Nucleus accumbens (tissue), 56 donors: ENCODE results near the gene TP63.

Source experiments
- DNase-seq, 56 donors: peaks; one replicate each; lab custom pipeline; 2025; lab: John Stamatoyannopoulos, UW

TP63 gene

GRCh38 chr3:189901481-189901880 lies 270.3 kb downstream of the TP63 start:
- no peak for DNase-seq

DNA sequence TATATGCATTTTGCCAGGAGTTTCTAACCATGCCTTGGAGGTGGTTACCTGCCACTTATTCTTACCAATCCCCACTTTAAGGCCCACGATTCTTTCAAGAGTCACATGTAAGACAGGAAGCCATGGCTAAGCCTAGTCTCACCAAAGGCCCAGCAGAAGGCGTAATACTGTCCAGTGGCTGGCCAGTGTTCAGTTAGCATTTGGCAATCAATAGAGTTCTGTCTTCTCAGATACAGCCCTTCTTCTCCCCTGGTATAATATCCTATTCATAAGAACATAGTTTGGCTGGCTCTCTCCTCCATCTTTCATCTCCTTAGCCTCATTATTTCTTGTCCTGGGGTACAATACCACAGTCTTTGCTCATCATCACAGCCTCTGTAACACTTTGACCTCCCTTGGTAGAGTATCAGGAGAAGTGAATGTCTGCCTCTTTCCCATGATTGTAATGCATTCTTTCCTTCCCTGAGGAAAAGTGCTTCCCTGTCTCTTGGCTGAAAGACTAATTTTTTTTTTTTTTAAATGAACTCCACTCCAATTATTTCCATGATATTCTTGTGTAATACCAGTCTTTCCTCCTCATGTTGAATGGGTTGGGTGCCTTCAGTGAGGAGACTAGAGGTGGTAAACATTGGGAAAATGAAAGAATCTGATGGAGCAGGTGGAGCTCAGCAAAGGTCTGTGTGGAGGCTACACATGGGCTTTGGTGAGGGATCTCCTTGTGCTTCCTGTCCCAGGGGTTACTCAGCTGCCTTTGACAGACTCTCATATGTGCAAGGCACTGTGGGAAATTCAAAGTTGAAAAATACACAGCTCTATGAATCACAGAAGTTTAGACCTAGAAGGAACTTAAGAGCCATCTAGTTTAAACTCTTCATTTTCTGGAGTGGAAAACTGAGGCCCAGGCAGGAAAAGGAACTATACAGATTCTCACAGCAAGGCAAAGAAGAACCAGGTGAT lies 271.3 kb downstream of the TP63 start:
- DNase-seq, result no peak

DNA sequence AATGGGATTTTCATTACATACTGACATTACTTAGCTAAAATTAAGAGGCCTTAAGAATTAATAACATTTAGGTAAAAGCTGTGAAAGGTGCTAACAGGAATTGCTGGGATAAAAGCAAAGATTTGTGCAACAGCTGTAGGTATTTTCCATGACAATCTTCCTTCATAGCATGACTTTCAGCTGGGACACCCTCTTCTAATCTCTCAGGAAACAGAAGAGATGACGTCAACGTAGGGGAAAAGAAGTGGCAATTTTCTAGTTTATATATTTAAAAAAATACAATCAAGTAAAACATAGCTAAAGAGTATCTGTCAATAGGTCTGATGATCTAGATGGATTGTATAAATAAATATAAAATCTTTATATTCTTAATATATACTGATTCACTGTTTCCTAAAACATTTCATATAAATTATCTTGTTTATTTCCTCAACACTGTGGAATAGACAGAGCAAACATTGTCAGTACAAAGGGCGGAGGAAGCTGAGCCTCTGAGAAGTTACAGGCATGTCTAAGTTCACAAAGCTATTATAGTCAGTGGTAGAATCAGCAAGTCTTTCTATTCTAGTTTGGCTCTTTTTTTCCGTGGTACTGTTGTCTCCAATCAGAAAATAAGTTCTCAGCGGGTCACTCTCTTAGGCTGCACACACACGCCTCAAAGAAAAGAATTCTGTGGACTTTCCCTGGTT lies 272.5 kb downstream of the TP63 start:
- no peak for DNase-seq

GRCh38 chr3:189907803-189908202 lies 276.6 kb downstream of the TP63 start:
- DNase-seq, result no peak

DNA sequence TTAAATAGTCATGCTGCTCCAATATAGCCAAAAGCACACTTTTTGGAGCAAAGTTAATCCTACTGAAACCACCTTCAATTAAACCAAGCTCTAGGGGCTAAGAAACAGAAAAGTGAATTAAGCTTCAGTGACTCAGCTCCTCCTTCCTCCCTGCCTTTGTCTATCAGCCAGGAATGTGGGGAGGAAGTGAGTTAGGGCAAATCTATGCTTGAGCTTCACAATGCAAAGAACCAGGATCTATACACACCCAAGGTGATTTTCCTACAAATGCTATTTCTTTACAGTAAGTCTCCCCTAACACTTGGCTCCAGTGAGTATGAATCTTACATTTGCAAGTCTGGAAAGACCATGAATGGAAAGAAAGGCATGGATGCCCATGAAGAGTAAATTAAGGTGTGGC lies 277.5 kb downstream of the TP63 start:
- DNase-seq, result no peak

DNA sequence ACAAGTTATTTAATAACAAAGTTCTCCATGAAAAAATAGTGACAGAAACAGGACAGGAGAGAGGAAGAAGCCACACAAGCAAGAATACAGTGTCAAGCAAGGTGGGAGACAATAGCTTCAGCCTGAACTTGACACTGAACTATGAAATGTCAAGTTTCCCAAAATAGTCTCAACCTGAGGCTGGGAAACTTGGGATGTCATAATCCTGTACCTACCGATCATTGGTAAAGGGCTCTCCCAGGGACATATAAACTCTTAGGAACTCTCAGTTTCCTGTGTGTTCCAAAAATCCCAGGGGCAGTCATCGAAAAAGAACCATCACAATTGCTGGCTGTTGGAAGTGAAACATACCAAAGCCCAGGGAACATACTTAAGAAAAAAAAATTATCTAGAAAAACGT lies 277.9 kb downstream of the TP63 start:
- DNase-seq, result no peak

- no peak for DNase-seq
These were observed 278.4 kb downstream of the TP63 start for GRCh38 chr3:189909573-189909972.

- no peak for DNase-seq
These were observed 279.8 kb downstream of the TP63 start for GRCh38 chr3:189911001-189911400.

DNA sequence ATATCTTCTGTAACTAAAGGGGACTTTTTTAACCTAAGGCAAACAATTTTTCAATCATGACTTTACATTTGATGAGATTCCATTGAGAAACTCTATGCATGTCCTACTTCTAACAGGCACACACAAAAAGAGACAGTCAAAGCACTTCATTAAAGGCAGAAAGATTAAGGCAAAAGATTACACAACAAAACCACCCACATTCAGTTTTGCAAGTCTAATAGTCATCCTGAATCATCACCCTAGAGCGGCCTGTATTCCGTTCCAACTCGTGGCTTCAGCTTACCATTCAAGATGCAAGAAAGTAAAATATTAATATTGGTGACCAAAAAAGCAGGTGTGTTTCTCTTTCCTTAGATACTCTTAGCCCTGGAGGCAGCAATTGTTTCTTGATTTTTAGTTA lies 283.6 kb downstream of the TP63 start:
- DNase-seq, result no peak

GRCh38 chr3:189921770-189922169 lies 290.6 kb downstream of the TP63 start:
- DNase-seq, result no peak

DNA sequence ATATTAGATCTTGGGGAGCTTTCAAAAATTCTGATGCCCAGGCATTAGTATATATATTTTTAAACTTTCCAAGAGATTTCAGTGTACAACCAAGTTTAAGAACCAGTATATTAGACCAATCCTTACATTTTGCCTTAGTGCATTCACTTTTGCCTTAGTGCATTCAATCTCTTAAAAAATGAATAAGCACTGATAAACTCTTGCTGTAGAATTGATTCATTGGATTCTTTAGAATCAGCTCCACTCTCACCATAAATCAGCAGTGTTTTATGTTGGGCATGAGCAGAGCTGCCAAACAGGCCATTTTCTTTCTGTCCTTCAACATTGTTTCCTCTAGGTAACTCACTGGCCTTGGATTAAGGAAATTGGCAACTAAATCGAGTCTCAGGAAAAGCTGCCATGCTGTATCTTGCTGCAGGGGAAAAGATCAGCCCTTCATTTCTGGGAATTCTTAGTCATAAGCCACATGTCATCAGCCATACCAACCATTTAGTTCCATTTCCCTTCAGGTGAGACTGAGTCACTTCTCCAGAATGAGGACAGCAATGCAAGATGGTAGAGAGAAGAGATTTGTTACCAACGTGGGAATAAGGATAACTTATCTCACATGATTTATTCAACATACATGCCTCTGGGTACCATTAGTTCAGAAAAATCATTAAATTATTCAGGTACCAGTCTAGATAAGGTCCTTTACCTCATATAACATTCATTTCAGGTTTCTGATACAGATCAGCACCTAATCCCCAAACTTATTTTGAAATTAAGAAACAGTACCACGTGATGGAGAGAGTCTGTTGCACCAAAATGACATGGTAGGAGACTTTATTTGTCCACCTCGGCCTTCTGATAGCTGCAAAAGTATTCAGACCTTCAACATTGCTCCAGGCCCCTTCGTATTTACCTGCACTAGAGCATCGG lies 297.0 kb downstream of the TP63 start:
- no peak for DNase-seq

DNA sequence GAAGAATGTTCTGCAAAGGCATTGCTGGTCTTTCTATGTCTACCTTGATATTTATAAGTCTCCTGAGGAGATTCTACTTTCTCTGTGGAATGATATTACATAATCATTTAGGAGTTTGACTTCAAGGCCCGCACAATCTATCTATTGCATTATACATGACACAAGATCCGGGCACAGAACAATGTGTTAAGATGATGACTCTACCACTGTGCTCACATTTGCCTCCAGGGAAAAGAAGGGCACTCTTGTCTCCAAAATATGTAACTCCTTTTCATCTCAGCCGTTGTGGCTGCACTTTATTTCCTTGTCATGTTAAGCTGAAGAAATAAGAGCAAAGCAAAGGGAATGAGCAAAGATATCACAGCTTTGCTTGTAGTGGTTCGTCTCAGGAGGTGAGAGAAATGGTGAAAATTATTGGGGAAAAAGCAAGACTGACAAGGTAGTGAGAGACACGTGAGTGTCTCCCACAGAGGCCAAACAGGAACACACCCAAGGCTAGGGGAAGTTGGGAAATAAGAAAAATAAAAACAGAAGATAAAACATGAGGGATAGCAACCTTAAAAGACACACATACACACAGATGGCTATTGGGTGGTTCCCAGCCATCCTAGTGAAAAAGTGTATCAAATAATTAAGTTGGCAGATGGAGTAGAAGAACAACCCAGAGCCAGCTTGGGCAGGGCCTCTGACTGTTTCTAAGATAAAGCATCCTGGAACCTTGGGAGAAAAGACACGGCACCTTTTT lies 305.2 kb downstream of the TP63 start:
- DNase-seq, result no peak

DNA sequence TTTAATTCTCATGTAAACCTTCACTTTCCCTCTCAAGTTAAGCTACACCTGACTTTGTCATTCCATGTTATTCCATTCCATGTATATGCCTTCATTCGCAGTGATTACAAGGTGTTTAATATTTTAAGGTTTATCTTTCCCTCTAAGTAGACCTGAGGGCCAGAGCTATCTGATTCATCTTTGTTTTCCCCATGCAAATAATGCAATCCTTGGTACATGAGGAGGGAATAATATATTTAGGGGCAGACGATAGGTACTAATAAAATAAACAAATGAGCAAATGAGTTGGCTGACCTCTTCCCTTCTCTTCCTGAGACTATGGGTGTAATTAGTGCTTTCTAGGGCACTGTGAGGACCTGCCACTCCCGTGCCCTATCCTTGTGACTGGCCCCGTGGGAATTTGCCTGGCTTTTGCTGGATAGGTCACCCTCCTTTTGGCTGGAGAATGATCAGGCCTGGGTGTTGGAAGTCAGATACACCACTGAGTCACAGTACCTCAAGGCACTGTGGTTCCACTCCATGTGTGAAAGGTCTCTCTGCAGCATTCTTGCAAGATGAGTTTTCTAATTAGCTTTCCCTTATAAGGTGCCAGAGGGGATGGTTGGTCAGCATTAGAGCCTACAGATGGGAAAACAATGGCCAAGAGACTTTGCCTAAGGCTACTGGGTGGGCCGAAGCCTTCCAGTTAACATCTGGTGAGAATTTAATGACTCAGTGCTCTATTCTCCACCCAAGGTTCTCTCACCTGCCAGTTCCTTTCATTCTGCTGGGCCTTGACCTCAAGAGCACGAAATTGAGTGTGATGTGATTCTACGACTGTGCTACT lies 306.3 kb downstream of the TP63 start:
- no peak for DNase-seq

DNA sequence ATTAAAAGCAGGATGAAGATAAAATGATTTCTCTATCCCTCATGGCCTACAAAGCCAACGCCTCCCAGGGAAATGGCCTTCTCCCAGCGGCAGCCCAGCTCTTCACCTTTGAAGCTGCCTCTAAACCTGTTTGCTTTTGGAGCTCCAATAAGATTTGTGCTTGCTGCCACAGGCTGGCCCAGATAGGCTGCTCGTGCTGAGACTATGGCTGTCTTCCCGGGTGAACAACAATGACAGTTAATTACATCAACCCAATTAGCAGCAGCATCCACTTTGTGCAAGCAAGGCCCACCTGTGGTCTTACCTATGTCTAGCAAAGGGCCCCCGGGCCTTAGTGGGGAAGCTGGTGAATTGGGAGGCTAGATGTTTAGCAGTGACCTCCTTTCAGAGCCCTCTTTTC lies 309.9 kb downstream of the TP63 start:
- DNase-seq, result no peak

GRCh38 chr3:189941679-189942078 lies 310.5 kb downstream of the TP63 start:
- DNase-seq, result no peak

DNA sequence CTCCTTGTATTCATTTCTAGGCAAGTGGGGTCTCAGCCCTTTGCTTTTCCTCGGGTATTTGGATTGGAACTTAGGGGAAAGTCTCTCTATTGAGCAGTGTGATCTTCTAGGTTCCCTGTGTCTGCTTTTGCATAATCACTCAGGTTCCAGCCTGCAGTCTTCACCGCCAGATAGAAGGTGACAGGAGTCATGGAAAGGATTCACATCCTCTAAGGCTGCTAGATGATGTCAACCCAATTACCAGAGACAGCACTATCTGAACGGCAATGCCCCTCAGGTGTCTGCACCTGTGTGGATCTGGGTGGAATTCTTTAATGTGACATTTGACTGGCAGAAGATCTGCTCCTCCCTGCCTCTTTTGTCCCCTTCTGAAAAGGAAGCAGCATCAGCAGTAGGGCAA lies 311.8 kb downstream of the TP63 start:
- no peak for DNase-seq

GRCh38 chr3:189944285-189945145 lies 313.3 kb downstream of the TP63 start:
- DNase-seq, result no peak
